GM23338 (cell line): ENCODE results near the gene LCA5. TPM values are rescaled to one million over a fixed set of nuclear protein-coding genes. Genes with fewer than 3 reads are reported as not detected.

Experiments
- ATAC-seq: fragments of 200-7000 bp; cut with Tn5 transposase; 3 replicates; pipeline ENCODE4 v1.9.1; 2020
- DNase-seq: peaks from one replicate; pipeline ENCODE4 v3.0.0-alpha.2; 2015; ENCODE audit warnings: low spot score
- H2AFZ ChIP-seq: fragments of 200-600 bp; sonication (generic); 2 replicates; pipeline ENCODE4 v1.8.0; 2016; ENCODE audit warnings: antibody characterized with exemption, mild to moderate bottlenecking, moderate library complexity
- H3F3A ChIP-seq: fragments of 200-600 bp; sonication (generic); replicated peaks from 2 replicates; pipeline ENCODE4 v1.8.0; 2017; ENCODE audit warnings: antibody characterized with exemption, mixed run types, low read depth
- H3K27ac ChIP-seq: fragments of 200-600 bp; sonication (generic); 2 replicates; pipeline ENCODE4 v1.6.1; 2016; ENCODE audit warnings: low read depth
- H3K27me3 ChIP-seq: fragments of 200-600 bp; sonication (generic); 2 replicates; pipeline ENCODE4 v1.8.0; 2016; ENCODE audit warnings: mild to moderate bottlenecking, mixed run types, moderate library complexity; ENCODE audit not compliant: insufficient read depth
- H3K36me3 ChIP-seq: fragments of 200-600 bp; sonication (generic); 2 replicates; pipeline ENCODE4 v1.8.0; 2016; ENCODE audit warnings: mild to moderate bottlenecking; ENCODE audit not compliant: insufficient read depth
- H3K4me1 ChIP-seq: fragments of 200-600 bp; sonication (generic); 2 replicates; pipeline ENCODE4 v1.8.0; 2016; ENCODE audit warnings: mild to moderate bottlenecking, moderate library complexity; ENCODE audit not compliant: insufficient read depth
- H3K4me2 ChIP-seq: fragments of 200-600 bp; sonication (generic); 2 replicates; pipeline ENCODE4 v1.7.1; 2017; ENCODE audit warnings: mixed run types
- H3K4me3 ChIP-seq: fragments of 200-600 bp; sonication (generic); 2 replicates; pipeline ENCODE4 v1.6.1; 2016; ENCODE audit warnings: mixed run types
- H3K79me2 ChIP-seq: fragments of 200-600 bp; sonication (generic); replicated peaks from 2 replicates; pipeline ENCODE4 v1.8.0; 2017; ENCODE audit warnings: mild to moderate bottlenecking; ENCODE audit not compliant: insufficient read depth
- H3K9me2 ChIP-seq: fragments of 200-600 bp; sonication (generic); 2 replicates; pipeline ENCODE4 v1.8.0; 2017; ENCODE audit not compliant: insufficient read depth
- H4K20me1 ChIP-seq: fragments of 200-600 bp; sonication (generic); replicated peaks from 2 replicates; pipeline ENCODE4 v1.8.0; 2017; ENCODE audit warnings: mild to moderate bottlenecking; ENCODE audit not compliant: insufficient read depth
- H3K27ac Mint-ChIP-seq: 2 replicates; pipeline ENCODE4 v1.8.0; 2020; ENCODE audit warnings: inconsistent platforms, mild to moderate bottlenecking, moderate library complexity, mixed read lengths
- H3K27me3 Mint-ChIP-seq: 3 replicates; pipeline ENCODE4 v1.8.0; 2022; ENCODE audit warnings: low read depth, mild to moderate bottlenecking, moderate library complexity, mixed read lengths, inconsistent platforms; ENCODE audit not compliant: insufficient read depth, poor library complexity
- H3K36me3 Mint-ChIP-seq: 3 replicates; pipeline ENCODE4 v1.8.0; 2021; ENCODE audit warnings: low read depth, mild to moderate bottlenecking, inconsistent platforms, moderate library complexity, mixed read lengths
- H3K4me1 Mint-ChIP-seq: 3 replicates; pipeline ENCODE4 v1.8.0; 2020; ENCODE audit warnings: mild to moderate bottlenecking, inconsistent platforms, mixed read lengths
- H3K4me3 Mint-ChIP-seq: 3 replicates; pipeline ENCODE4 v1.8.0; 2021; ENCODE audit warnings: moderate library complexity, mild to moderate bottlenecking, inconsistent platforms, mixed read lengths
- H3K9me3 Mint-ChIP-seq: 3 replicates; pipeline ENCODE4 v1.8.0; 2020; ENCODE audit warnings: moderate library complexity, mild to moderate bottlenecking, inconsistent platforms, mixed read lengths
- CREB1 ChIP-seq: fragments of 250-450 bp; sonication (Bioruptor Pico); IDR thresholded peaks from 2 replicates; pipeline ENCODE4 v1.5.0; 2020; ENCODE audit warnings: low read depth, mild to moderate bottlenecking, moderate library complexity
- ETS1 ChIP-seq: IDR thresholded peaks from 2 replicates; pipeline ENCODE4 v1.6.1; 2016; ENCODE audit warnings: antibody characterized with exemption
- EZH2 ChIP-seq: fragments of 200-600 bp; sonication (generic); IDR thresholded peaks from one replicate; pipeline ENCODE4 v1.8.0; 2017; ENCODE audit warnings: antibody characterized with exemption, mild to moderate bottlenecking, low read depth; ENCODE audit not compliant: unreplicated experiment
- EZH2phosphoT487 ChIP-seq: fragments of 200-600 bp; sonication (generic); IDR thresholded peaks from one replicate; pipeline ENCODE4 v1.8.1; 2018; ENCODE audit warnings: antibody characterized with exemption; ENCODE audit not compliant: unreplicated experiment
- JUNB ChIP-seq: IDR thresholded peaks from one replicate; pipeline ENCODE4 v1.6.1; 2016; ENCODE audit warnings: antibody characterized with exemption; ENCODE audit not compliant: unreplicated experiment
- NANOG ChIP-seq: IDR thresholded peaks from 2 replicates; pipeline ENCODE4 v1.6.1; 2016; ENCODE audit warnings: antibody characterized with exemption, borderline replicate concordance
- POLR2AphosphoS5 ChIP-seq: IDR thresholded peaks from 2 replicates; pipeline ENCODE4 v1.6.1; 2016; ENCODE audit warnings: antibody characterized with exemption, low read depth
- REST ChIP-seq: IDR thresholded peaks from one replicate; pipeline ENCODE4 v1.6.1; 2018; ENCODE audit warnings: antibody characterized with exemption; ENCODE audit not compliant: unreplicated experiment
- ZNF114 ChIP-seq: fragments of 250-450 bp; sonication (Bioruptor Pico); IDR thresholded peaks from 2 replicates; pipeline ENCODE4 v1.5.0; 2020; ENCODE audit warnings: mild to moderate bottlenecking, moderate library complexity
- polyA plus RNA-seq: library from polyadenylated mRNA; unstranded; fragments of >200 nt; fragmentation: Nextera tagmentation; extraction: Ambion mirVana; gene quantifications from 2 replicates; pipeline ENCODE4 v1.2.1, GENCODE V29; 2016
- total RNA-seq: library from RNA; depleted of rRNA; stranded (reverse); fragments of >200 nt; shearing (Covaris generic); gene quantifications from 2 replicates; pipeline ENCODE4 v1.2.3, GENCODE V29; 2014

Gene LCA5
- total and polyA plus RNA-seq, 2 experiments from 2014 or later = 4.2 TPM

- TF ChIP-seq ETS1 (no peak), NANOG (no peak), POLR2AphosphoS5 (no peak), ZNF114 (CRISPR knock-in tag) (no peak), REST (no peak), JUNB (no peak), EZH2 (no peak)
Measured at GRCh38 chr6:79461205-79461604, 76.0 kb downstream of the LCA5 start (continued).

- H3K4me1 Mint-ChIP-seq = no peaks in the 10 kb centered on the region
- H3K4me3 Mint-ChIP-seq = no peak overlapping the region
- no peak overlapping the region for H3K27ac ChIP-seq
- H2AFZ ChIP-seq = 0 out of 2 replicates have a peak overlapping the region, but pooled peaks have one; percentile 10
- no peak for DNase-seq
- H3K79me2 ChIP-seq = no peaks in the 10 kb centered on the region
- no peak for ATAC-seq
- no peaks in the 10 kb centered on the region for H3K27me3 Mint-ChIP-seq
- H3F3A ChIP-seq = no peaks in the 10 kb centered on the region
- H3K4me1 ChIP-seq = no peaks in the 10 kb centered on the region
- H4K20me1 ChIP-seq = no peaks in the 10 kb centered on the region
- no peak overlapping the region for H3K4me2 ChIP-seq
- H3K27ac Mint-ChIP-seq = no peak overlapping the region
- H3K36me3 Mint-ChIP-seq = no peaks in the 10 kb centered on the region
- H3K27me3 ChIP-seq = no peaks in the 10 kb centered on the region
- H3K9me3 Mint-ChIP-seq = peaks cover 5% of the 10 kb centered on the region; the same call in 2 of the 3 replicates
- H3K36me3 ChIP-seq = no peaks in the 10 kb centered on the region
- H3K9me2 ChIP-seq = peaks cover 4% of the 10 kb centered on the region; the same call in 1 of the 2 replicates
- H3K4me3 ChIP-seq = no peak overlapping the region
- TF ChIP-seq ETS1 (no peak), CREB1 (no peak), ZNF114 (CRISPR knock-in tag) (no peak), NANOG (no peak), REST (no peak), EZH2phosphoT487 (no peak)
Measured at GRCh38 chr6:79455446-79455845, 81.8 kb downstream of the LCA5 start.
